HEK293T (cell line): Measurements from ENCODE around the gene CBFA2T3.

Experiments used
- ARNT ChIP-seq: fragments of 450-650 bp; IDR thresholded peaks from 2 replicates; pipeline ENCODE4 v1.6.1; 2017; ENCODE audit warnings: mild to moderate bottlenecking
- BHLHE40 ChIP-seq: fragments of 450-650 bp; IDR thresholded peaks from 2 replicates; pipeline ENCODE4 v1.6.1; 2016; ENCODE audit warnings: mild to moderate bottlenecking, moderate library complexity, borderline replicate concordance
- CTBP1 ChIP-seq: fragments of 450-650 bp; IDR thresholded peaks from 2 replicates; pipeline ENCODE4 v1.6.1; 2016; ENCODE audit warnings: borderline replicate concordance
- FOXA1 ChIP-seq: fragments of 450-650 bp; IDR thresholded peaks from 2 replicates; pipeline ENCODE4 v1.6.1; 2016; ENCODE audit warnings: mild to moderate bottlenecking
- FOXK2 ChIP-seq: fragments of 450-650 bp; IDR thresholded peaks from 2 replicates; pipeline ENCODE4 v1.6.1; 2016; ENCODE audit warnings: mild to moderate bottlenecking
- FOXM1 ChIP-seq: fragments of 450-650 bp; IDR thresholded peaks from 2 replicates; pipeline ENCODE4 v1.6.1; 2017; ENCODE audit warnings: mild to moderate bottlenecking, borderline replicate concordance
- HDGF ChIP-seq: fragments of 450-650 bp; IDR thresholded peaks from 2 replicates; pipeline ENCODE4 v1.6.1; 2017; ENCODE audit warnings: antibody characterized with exemption, borderline replicate concordance
- L3MBTL2 ChIP-seq: fragments of 450-650 bp; conservative IDR thresholded peaks from 2 replicates; pipeline ENCODE4 v1.6.1; 2016; ENCODE audit warnings: mild to moderate bottlenecking
- LEF1 ChIP-seq: fragments of 450-650 bp; IDR thresholded peaks from 2 replicates; pipeline ENCODE4 v1.6.1; 2017; ENCODE audit warnings: mild to moderate bottlenecking, borderline replicate concordance
- NFRKB ChIP-seq: fragments of 450-650 bp; IDR thresholded peaks from 2 replicates; pipeline ENCODE4 v1.6.1; 2016; ENCODE audit warnings: mild to moderate bottlenecking, moderate library complexity
- SP1 ChIP-seq: fragments of 450-650 bp; IDR thresholded peaks from 2 replicates; pipeline ENCODE4 v1.6.1; 2017
- SUZ12 ChIP-seq: fragments of 450-650 bp; IDR thresholded peaks from 2 replicates; pipeline ENCODE4 v1.6.1; 2016; ENCODE audit warnings: mild to moderate bottlenecking
- TARDBP ChIP-seq: fragments of 450-650 bp; IDR thresholded peaks from 2 replicates; pipeline ENCODE4 v1.6.1; 2016
- ZNF384 ChIP-seq: fragments of 450-650 bp; IDR thresholded peaks from 2 replicates; pipeline ENCODE4 v1.6.1; 2016

- TF ChIP-seq NFRKB (no peak), HDGF (no peak), ARNT (no peak), SP1 (no peak), TARDBP (no peak), FOXM1 (no peak), LEF1 (no peak), L3MBTL2 (no peak), BHLHE40 (no peak), CTBP1 (no peak), FOXA1 (no peak), SUZ12 (no peak), FOXK2 (no peak), ZNF384 (no peak)
These were observed 38.2 kb downstream of the CBFA2T3 start for GRCh38 chr16:88938777-88939244.
